Left hindlimb (tissue), 1 donor: ENCODE results near the gene WHAMM.

Experiments used
- DNase-seq: peaks from one replicate; pipeline ENCODE4 v3.0.0-alpha.2; 2018

WHAMM gene

GRCh38 chr15:82871358-82871757, 61.9 kb downstream of the WHAMM start:
- no peak for DNase-seq

- no peak for DNase-seq
These were observed 62.5 kb downstream of the WHAMM start for GRCh38 chr15:82871832-82872484.

GRCh38 chr15:82873000-82873680, 63.7 kb downstream of the WHAMM start:
- DNase-seq: no peak

- no peak for DNase-seq
These were observed 64.8 kb downstream of the WHAMM start for GRCh38 chr15:82874267-82874666.

- DNase-seq: no peak
These were observed 65.5 kb downstream of the WHAMM start for GRCh38 chr15:82874961-82875360.

GRCh38 chr15:82875411-82876003, 66.1 kb downstream of the WHAMM start:
- DNase-seq: no peak

- no peak for DNase-seq
These were observed 68.4 kb downstream of the WHAMM start for GRCh38 chr15:82877825-82878224.

GRCh38 chr15:82878325-82878724, 68.9 kb downstream of the WHAMM start:
- no peak for DNase-seq

- DNase-seq: no peak
These were observed 71.3 kb downstream of the WHAMM start for GRCh38 chr15:82880704-82881103.

GRCh38 chr15:82881747-82882146, 72.3 kb downstream of the WHAMM start:
- DNase-seq: no peak

GRCh38 chr15:82882273-82882928, 73.0 kb downstream of the WHAMM start:
- no peak for DNase-seq
